OCI-LY7 (cell line): ENCODE results near the gene CDKL2. TPM values are rescaled to one million over a fixed set of nuclear protein-coding genes. Genes with fewer than 3 reads are reported as not detected.

Experiments used
- BruUV-seq: library from RNA; stranded (reverse); fragments of 400-500 nt; replicated peaks from 2 replicates; lab custom pipeline; 2021; lab: Mats Ljungman, UMichigan
- CTCF ChIA-PET: fragments of 300-600 bp; sonication (Branson Sonifier 250); formaldehyde crosslinking; loops from one replicate; lab custom pipeline; 2022; ENCODE audit warnings: antibody characterized with exemption; ENCODE audit not compliant: unreplicated experiment; lab: Charles Lee
- POLR2A ChIA-PET: fragments of 300-600 bp; sonication (Branson Sonifier 250); formaldehyde crosslinking; loops from one replicate; lab custom pipeline; 2022; ENCODE audit warnings: antibody characterized with exemption; lab: Charles Lee
- DNase-seq: peaks from one replicate; pipeline ENCODE4 v3.0.0-alpha.2; 2015; ENCODE audit warnings: low spot score
- H2AFZ ChIP-seq: fragments of 200-600 bp; sonication (generic), shearing (Covaris generic); 2 replicates; pipeline ENCODE4 v1.6.1; 2014; ENCODE audit warnings: mild to moderate bottlenecking, antibody characterized with exemption, low read length, moderate library complexity
- H3K27ac ChIP-seq: fragments of 200-600 bp; sonication (generic); 2 replicates; pipeline ENCODE4 v1.5.1; 2014; ENCODE audit warnings: mixed run types, low read depth, mild to moderate bottlenecking, moderate library complexity, low read length, inconsistent platforms; ENCODE audit not compliant: poor library complexity, severe bottlenecking
- H3K36me3 ChIP-seq: fragments of 200-600 bp; sonication (generic); 2 replicates; pipeline ENCODE4 v1.6.1; 2014; ENCODE audit warnings: mild to moderate bottlenecking, antibody characterized with exemption, low read length, moderate library complexity, mixed read lengths; ENCODE audit not compliant: insufficient read depth
- H3K4me1 ChIP-seq: fragments of 200-600 bp; sonication (generic); 2 replicates; pipeline ENCODE4 v1.5.1; 2014; ENCODE audit warnings: mild to moderate bottlenecking, low read length; ENCODE audit not compliant: insufficient read depth, poor library complexity, severe bottlenecking
- H3K4me2 ChIP-seq: fragments of 200-600 bp; sonication (generic); 2 replicates; pipeline ENCODE4 v1.6.1; 2014; ENCODE audit warnings: mild to moderate bottlenecking, low read length
- H3K4me3 ChIP-seq: fragments of 200-600 bp; sonication (generic); 2 replicates; pipeline ENCODE4 v1.5.1; 2014; ENCODE audit warnings: mild to moderate bottlenecking, low read depth, low read length; ENCODE audit not compliant: poor library complexity, severe bottlenecking
- H3K79me2 ChIP-seq: fragments of 200-600 bp; sonication (generic); 2 replicates; pipeline ENCODE4 v1.6.1; 2016; ENCODE audit warnings: low read depth, mild to moderate bottlenecking, low read length, moderate library complexity, mixed read lengths; ENCODE audit not compliant: insufficient read depth
- H3K9me2 ChIP-seq: fragments of 200-600 bp; sonication (generic); 2 replicates; pipeline ENCODE4 v1.6.1; 2016; ENCODE audit warnings: mild to moderate bottlenecking, low read length, mixed read lengths; ENCODE audit not compliant: insufficient read depth
- H3K9me3 ChIP-seq: fragments of 200-600 bp; sonication (generic); 2 replicates; pipeline ENCODE4 v1.6.1; 2014; ENCODE audit warnings: mild to moderate bottlenecking, mixed run types, low read length, mixed read lengths
- H4K20me1 ChIP-seq: fragments of 200-600 bp; sonication (generic); 2 replicates; pipeline ENCODE4 v1.6.1; 2014; ENCODE audit warnings: mild to moderate bottlenecking, antibody characterized with exemption, low read length, moderate library complexity, mixed read lengths; ENCODE audit not compliant: insufficient read depth
- CTCF ChIP-seq: fragments of 200-600 bp; sonication (generic); conservative IDR thresholded peaks from 2 replicates; pipeline ENCODE4 v1.5.1; 2014; ENCODE audit warnings: mild to moderate bottlenecking, antibody characterized with exemption, low read length, moderate library complexity, mixed read lengths
- EZH2phosphoT487 ChIP-seq: fragments of 200-600 bp; sonication (generic); IDR thresholded peaks from 2 replicates; pipeline ENCODE4 v1.6.1; 2018; ENCODE audit warnings: low read depth, borderline replicate concordance, mild to moderate bottlenecking, mixed run types, antibody characterized with exemption, low read length, moderate library complexity, mixed read lengths
- intact Hi-C: fragments of 100-400 bp; cut with micrococcal nuclease; formaldehyde crosslinking; loops from one replicate; pipeline ENCODE4 v1.10.0; 2022; ENCODE audit not compliant: unreplicated experiment
- total RNA-seq, 2 experiments: library from RNA; depleted of rRNA in 1 of 2; stranded (reverse); fragments of >200 nt in 1 of 2; shearing (Covaris generic) in 1 of 2; gene quantifications; 2 replicates each; pipeline ENCODE4 v1.2.3, GENCODE V29; 2014 to 2022

The CDKL2 gene
- total RNA-seq, 2 experiments from 2014 or later: 0.06 to 0.19 TPM

DNA sequence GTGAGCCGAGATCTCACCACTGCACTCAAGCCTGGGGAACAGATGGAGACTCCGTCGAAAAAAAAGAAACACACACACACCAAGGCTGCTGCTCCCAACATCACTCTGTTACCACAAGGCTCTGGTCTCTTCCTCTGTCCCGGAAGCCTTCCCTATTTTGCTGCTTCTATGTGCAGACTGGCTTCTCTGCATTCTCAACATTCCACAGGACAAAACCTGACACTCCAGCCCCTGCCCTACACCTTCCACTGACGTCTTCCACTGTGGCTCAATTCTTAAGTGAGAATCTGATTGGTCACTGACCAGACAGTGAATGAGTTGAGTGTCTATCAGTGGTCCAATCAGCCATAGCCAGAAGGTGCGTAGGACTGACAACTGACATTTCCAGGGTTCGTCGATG, 68.5 kb downstream of the CDKL2 start:
- Histone ChIP-seq H3K79me2 (no peaks in the 10 kb centered on the region), H3K4me3 (no peak overlapping the region), H3K9me2 (no peaks in the 10 kb centered on the region), H3K27ac (no peak overlapping the region), H3K4me1 (no peaks in the 10 kb centered on the region), H3K36me3 (no peaks in the 10 kb centered on the region), H3K4me2 (no peak overlapping the region), H4K20me1 (no peaks in the 10 kb centered on the region), H2AFZ (no peak overlapping the region), H3K9me3 (no peaks in the 10 kb centered on the region)
- POLR2A ChIA-PET: no interaction called here
- TF ChIP-seq CTCF (no peak), EZH2phosphoT487 (no peak)
- no TSS peak for BruUV-seq
- CTCF ChIA-PET: no interaction called here
- intact Hi-C loops: no loop called here
- no peak for DNase-seq

DNA sequence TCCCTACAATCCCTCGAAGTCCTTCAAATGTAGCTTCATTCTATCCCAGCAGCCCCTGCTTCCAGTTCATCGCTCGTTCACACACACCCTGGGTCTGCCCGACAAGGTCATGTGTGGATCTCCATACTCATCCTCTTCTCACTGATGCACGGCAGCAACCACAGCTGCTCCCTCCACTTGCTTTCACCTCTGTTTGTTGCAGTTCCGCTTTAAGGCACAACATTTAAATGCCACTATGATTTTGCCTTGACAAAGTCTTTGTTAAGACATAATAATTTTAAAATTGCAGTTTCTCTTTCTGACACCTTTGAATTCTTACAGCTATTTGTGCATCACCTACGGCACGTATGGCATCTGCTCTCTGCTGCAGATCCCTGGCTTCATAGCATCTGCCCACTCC, 72.6 kb downstream of the CDKL2 start:
- H3K9me2 ChIP-seq: no peaks in the 10 kb centered on the region
- TF ChIP-seq CTCF: no peak
- no peaks in the 10 kb centered on the region for H3K9me3 ChIP-seq
- BruUV-seq: no TSS peak
- no peak overlapping the region; the same call in 1 of the 2 replicates for H2AFZ ChIP-seq
- H4K20me1 ChIP-seq: no peaks in the 10 kb centered on the region
- H3K4me2 ChIP-seq: peak overlapping the region; percentile 35; the same call in 1 of the 2 replicates
- ChIA-PET CTCF (interaction anchor here (0.9 kb wide), 1 partner anchor 10 kb away, joined by 3 read pairs; no protein-coding TSS in a partner anchor), POLR2A (interaction anchor here (0.6 to 1.0 kb wide), 3 partner anchors 42 to 1413 kb away, joined by 3 read pairs; no protein-coding TSS in a partner anchor)
- no peaks in the 10 kb centered on the region for H3K36me3 ChIP-seq
- no peaks in the 10 kb centered on the region for H3K79me2 ChIP-seq
- DNase-seq: no peak
- no peak overlapping the region for H3K27ac ChIP-seq
- no peaks in the 10 kb centered on the region for H3K4me1 ChIP-seq
- H3K4me3 ChIP-seq: no peak overlapping the region
- intact Hi-C loops: no loop called here

GRCh38 chr4:75555294-75556164, 74.8 kb downstream of the CDKL2 start, which contains the start of gene ODAPH:
Gene ODAPH, plus strand, starts transcription at chr4:75556066. Its CDS starts 17 bp downstream, at chr4:75556083.
- BruUV-seq: no TSS peak
- peak within 1 kb of the TSS; percentile 5; the same call in 1 of the 2 replicates for H2AFZ ChIP-seq
- TF ChIP-seq EZH2phosphoT487 (no peak), CTCF (no peak)
- intact Hi-C loops: no loop called here
- DNase-seq: no peak
- no peaks in the 10 kb centered on the region for H3K36me3 ChIP-seq
- H3K79me2 ChIP-seq: no peaks in the 10 kb centered on the region
- H3K27ac ChIP-seq: no peak within 1 kb of the TSS
- ChIA-PET POLR2A (interaction anchor here (1.3 to 1.9 kb wide), 3 partner anchors 9 to 41 kb away, joined by 3 to 5 read pairs (median 5); partner anchors contain the start of genes RCHY1 and THAP6), CTCF (no interaction called here)
- no peaks in the 10 kb centered on the region for H3K9me3 ChIP-seq
- H3K4me3 ChIP-seq: no peak within 1 kb of the TSS
- no peaks in the 10 kb centered on the region for H3K9me2 ChIP-seq
- H4K20me1 ChIP-seq: no peaks in the 10 kb centered on the region
- H3K4me1 ChIP-seq: no peaks in the 10 kb centered on the region
- H3K4me2 ChIP-seq: peak within 1 kb of the TSS; percentile 38; the same call in 1 of the 2 replicates
